ENCODE data around the gene GARS1. TPM values are rescaled to one million over a fixed set of nuclear protein-coding genes. Genes with fewer than 3 reads are reported as not detected.

The GARS1 gene, protein sequence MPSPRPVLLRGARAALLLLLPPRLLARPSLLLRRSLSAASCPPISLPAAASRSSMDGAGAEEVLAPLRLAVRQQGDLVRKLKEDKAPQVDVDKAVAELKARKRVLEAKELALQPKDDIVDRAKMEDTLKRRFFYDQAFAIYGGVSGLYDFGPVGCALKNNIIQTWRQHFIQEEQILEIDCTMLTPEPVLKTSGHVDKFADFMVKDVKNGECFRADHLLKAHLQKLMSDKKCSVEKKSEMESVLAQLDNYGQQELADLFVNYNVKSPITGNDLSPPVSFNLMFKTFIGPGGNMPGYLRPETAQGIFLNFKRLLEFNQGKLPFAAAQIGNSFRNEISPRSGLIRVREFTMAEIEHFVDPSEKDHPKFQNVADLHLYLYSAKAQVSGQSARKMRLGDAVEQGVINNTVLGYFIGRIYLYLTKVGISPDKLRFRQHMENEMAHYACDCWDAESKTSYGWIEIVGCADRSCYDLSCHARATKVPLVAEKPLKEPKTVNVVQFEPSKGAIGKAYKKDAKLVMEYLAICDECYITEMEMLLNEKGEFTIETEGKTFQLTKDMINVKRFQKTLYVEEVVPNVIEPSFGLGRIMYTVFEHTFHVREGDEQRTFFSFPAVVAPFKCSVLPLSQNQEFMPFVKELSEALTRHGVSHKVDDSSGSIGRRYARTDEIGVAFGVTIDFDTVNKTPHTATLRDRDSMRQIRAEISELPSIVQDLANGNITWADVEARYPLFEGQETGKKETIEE
- 329 TPM for polyA plus RNA-seq (2012; ENCODE audit: insufficient read depth, insufficient read length)

DNA sequence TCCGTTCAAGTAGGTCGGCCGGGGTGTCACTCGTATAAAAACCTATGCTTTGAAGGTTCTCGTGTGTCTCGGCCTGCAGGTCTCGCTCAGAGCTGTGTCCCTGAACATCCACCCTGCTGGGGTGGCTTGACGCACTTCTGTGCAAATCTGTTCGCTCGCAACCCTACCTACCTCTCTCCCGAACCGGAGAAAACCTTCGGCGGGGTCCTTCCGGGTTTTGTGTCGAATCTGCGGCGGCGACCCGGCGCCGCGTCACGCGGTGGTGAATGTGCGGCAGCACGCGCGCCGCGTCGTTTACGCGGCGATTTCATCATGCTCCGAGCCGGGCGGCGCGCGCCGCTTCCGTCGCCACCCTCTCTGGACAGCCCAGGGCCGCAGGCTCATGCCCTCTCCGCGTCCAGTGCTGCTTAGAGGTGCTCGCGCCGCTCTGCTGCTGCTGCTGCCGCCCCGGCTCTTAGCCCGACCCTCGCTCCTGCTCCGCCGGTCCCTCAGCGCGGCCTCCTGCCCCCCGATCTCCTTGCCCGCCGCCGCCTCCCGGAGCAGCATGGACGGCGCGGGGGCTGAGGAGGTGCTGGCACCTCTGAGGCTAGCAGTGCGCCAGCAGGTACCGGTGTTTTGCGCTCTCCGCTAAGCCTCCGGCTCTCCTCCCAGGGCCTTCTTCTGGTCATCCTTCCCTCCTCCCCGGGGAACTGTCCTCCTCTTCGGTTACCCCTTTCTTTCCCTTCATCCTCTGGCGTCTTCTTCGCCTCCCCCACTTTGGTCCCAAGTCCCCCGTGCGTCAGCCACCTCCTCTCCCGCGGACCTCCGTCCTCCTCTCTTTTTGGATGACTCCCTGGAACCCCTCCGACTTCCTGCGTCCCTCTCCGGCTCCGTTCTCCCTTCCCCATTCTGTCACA is at the start of gene GARS1:
GARS1 (plus strand) TSS at position 339 of the 896 bp plus-strand sequence; CDS start at position 383, 44 bp downstream.
- H3K4me3 ChIP-seq (ENCODE audit: low read length): peak within 1 kb of the TSS; percentile 70
- DNase-seq (ENCODE audit: low read depth, low spot score): peak; percentile 87

DNA sequence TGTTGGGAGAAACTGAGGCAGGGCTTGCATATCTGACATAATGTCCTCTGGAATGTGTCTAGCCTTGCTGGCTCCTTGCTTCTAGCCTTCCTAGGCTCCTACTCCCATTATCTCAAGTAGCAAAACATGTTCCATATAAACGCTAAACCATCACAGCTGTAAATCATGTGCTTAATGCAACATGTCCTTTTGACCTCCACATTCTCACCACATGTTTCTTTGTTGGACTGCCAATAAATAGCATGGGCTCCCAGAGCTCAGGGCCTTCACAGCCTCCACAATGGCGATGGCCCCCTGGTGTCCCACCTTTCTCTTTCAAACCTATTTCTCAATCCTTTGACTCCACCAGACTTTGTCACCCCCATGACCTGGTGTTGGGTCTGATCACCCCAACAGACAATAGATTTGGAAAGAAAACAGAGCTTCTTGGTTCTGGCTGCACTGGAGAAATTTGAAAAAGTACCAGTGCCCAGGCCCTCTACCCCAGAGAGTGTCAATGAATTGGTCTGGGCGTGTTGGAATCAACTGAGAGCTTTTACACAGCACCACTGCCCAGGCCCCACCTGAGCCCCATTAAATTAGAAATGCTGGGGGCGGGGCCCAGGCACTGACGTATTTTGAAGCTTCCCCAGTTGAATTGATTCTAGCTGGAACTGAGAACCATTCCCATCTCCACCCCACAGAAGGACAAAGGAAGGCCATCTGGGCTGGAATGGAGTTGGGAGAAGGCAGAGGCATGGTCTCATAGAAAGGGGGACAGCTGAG is 48.7 kb upstream of the GARS1 start:
- no peak for DNase-seq (ENCODE audit: low read depth, low spot score)
- no peak overlapping the region for H3K4me3 ChIP-seq (ENCODE audit: low read length)

DNA sequence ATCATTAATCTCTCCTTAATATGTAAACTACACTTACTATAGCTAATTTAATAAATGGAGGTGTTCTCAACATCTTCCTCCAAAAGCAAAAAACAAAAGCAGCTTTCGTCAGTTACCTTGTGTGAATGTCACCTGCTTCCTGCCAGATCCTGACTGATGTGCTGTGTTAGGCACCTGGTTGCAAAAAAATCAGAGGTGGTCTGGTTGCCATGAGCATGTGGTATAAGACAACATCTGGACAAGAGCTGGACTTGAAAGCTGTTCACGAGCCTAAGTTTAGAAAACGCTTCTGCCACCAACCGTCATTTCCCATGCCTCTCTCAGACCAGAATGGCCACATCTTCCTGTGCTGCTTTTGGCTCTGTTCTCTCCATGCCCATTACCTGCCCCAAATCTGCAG is 48.1 kb upstream of the GARS1 start:
- DNase-seq (ENCODE audit: low read depth, low spot score): no peak

DNA sequence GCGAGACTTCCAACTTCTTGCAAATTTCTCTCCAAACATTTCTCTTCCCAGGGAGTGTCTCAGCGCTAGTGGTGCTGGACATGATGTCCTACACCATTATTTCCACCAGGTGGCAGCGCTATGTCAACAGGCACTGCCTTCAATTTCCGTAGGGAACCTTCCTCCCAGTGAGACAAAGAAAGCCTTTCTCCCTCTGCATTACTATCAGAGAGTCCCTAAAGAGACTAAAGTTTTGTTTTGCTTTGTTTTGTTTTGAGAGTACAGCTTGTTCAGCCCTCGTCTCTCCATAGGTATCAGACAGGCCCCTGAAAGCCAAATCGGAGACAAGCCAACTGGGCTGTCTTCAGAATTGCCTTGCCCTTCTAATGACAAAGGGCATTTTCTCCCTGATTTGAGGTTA is 45.8 kb upstream of the GARS1 start:
- no peak overlapping the region for H3K4me3 ChIP-seq (ENCODE audit: low read length)
- peak; percentile 21 for DNase-seq (ENCODE audit: low read depth, low spot score)

More for the DNA sequence above, 48.1 kb upstream of the GARS1 start:
- H3K4me3 ChIP-seq (ENCODE audit: low read length): no peak overlapping the region

DNA sequence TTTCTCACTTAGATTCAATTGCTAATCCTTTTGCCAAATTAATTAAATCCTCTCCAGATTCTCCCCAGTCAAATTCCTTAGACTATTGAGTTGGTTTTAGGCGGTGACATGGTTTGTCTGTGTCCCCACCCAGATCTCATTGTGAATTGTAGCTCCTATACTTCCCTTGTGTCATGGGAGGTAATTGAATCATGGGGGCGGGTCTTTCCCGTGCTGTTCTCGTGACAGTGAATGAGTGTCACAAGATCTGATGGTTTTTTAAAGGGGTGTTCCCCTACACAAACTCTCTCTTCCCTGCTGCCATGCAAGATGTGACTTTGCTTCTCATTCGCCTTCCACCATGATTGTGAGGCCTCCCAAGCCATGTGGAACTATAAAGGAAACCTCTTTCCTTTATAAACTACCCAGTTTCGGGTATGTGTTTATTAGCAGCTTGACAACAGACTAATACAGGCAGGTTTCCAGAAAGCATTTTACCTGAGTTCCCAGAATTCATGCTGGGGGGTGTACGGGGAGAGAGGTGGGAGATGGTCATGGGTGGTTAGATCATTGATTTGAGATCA is 44.7 kb upstream of the GARS1 start:
- no peak for DNase-seq (ENCODE audit: low read depth, low spot score)
- H3K4me3 ChIP-seq (ENCODE audit: low read length): no peak overlapping the region

DNA sequence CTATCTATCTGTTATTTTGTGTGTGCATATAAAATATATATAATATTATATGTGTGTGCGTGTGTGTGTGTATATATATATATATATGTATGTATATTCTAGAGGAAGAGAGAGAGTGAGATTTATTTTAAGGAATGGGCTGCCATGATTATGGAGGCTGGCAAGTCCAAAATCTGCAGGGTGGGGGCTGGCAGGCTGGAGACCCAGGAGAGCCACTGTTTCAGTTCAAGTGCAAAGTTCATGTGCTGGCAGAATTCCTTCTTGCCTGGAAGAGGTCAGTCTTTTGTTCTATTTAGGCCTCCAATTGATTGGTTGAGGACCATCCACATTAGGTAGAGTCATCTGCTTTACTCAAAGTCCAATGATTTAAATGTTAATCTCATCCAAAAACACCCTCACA is 42.3 kb upstream of the GARS1 start:
- no peak overlapping the region for H3K4me3 ChIP-seq (ENCODE audit: low read length)
- no peak for DNase-seq (ENCODE audit: low read depth, low spot score)

DNA sequence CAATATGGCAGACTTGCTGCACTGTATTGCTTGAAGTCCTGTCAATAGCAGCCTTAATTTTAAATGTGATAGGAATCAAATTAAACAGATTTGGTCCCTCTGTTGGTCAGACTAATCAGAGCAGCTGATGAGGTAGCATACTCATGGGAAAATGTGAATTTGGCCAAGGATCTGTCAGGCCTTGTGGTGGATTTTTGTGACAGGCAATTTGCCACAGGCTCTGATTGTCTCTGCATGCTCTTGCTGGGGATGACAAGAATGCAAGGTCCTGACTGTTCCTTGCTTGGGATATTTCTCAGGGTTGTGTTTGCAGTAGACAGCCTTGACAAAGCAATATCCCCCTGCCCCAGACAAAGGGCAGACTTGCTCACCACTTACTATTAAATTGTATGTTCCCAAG is 41.5 kb upstream of the GARS1 start:
- no peak overlapping the region for H3K4me3 ChIP-seq (ENCODE audit: low read length)

DNA sequence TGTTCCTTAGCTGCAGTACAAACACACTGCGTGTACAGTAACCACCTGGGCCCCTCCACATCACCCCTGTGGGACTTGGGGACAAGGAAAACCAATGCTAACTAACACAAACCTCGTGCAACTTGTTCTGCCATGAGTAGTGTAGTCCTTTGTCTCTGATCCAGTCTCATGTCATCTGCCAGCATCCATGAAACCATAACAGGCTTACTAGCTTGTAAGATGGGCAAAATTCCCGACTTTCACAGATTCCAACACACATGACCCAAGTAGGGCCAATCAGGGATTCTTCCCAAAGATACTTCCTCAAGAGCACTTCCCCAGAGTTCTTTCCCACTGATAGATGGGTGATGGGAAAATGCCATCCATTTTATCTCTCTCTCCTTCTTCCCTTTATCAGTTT is 41.1 kb upstream of the GARS1 start:
- no peak overlapping the region for H3K4me3 ChIP-seq (ENCODE audit: low read length)
- DNase-seq (ENCODE audit: low read depth, low spot score): no peak

More for the DNA sequence above, 41.5 kb upstream of the GARS1 start:
- DNase-seq (ENCODE audit: low read depth, low spot score): no peak

DNA sequence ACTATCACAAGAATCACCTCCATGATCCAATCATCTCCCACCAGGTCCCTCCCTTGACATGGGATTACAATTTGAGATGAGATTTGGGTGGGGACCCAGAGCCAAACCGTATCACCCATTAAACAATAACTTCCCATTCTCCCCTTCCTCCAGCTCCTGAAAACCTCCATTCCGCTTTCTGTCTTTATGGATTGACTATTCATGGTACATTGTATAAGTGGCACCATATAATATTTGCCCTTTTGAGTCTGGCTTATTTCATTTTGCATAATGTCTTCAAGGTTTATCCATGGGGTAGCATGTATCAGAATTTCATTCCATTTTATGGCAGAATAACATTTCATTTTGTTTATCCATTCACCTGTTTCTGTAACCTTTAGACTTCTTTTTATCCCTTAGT is 39.2 kb upstream of the GARS1 start:
- DNase-seq (ENCODE audit: low read depth, low spot score): no peak
- no peak overlapping the region for H3K4me3 ChIP-seq (ENCODE audit: low read length)

DNA sequence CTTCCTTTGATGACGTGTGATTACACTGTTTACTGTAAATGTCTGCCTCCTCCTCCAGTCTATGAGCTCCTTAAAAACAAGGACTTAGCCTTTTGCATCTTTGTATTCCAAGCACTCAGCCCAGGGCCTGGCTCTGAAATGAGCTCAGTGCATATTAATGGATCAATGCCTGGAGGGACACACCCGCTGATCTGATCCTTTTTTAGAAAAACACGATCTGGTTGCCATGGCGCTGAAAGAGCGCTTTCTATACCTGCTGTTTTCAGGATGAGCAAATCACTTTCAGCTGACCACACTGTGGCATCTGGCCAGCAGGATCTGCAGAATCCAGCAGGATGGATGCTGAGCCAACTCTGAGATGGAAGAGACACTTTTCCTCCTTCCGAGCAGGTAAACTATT is 37.8 kb upstream of the GARS1 start:
- H3K4me3 ChIP-seq (ENCODE audit: low read length): no peak overlapping the region
- no peak for DNase-seq (ENCODE audit: low read depth, low spot score)

DNA sequence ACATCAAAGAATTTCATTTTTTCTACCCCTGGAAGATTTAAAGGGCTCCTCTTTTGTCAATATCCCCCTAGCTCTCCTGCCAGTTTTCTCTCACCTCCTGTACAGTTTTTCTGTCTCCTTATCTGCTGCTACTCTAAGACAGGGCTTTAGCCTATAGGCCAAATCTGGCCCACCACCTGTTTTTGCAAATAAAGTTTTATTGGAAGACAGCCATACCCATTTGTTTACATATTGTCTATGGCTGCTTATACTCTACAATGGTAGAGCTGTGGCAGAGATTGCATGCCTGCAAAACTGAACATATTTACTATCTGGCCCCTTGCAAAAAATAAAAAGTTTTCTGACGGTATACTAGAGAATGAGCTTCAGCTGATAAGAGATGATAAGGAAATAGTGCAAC is 37.4 kb upstream of the GARS1 start:
- no peak for DNase-seq (ENCODE audit: low read depth, low spot score)
- no peak overlapping the region for H3K4me3 ChIP-seq (ENCODE audit: low read length)

DNA sequence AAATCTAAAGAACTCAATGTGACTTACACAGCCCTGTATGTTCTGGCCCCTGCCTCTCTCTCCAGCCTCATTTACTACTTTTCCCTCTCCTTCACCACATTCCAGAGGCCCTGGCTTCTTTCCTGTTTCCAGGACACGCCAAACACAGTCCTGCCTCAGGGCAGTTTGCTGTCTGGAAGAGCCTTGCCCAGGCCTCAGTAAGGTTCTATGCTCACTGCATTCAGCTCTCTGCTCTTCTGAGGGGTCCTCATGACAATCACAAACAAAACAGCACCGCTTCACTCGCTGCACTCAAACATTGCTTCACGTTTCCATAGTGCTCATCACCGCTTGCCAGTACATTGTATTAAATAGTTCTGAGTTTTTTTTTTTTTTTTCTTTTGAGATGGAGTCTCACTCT is 35.1 kb upstream of the GARS1 start:
- DNase-seq (ENCODE audit: low read depth, low spot score): no peak
- H3K4me3 ChIP-seq (ENCODE audit: low read length): no peak overlapping the region

DNA sequence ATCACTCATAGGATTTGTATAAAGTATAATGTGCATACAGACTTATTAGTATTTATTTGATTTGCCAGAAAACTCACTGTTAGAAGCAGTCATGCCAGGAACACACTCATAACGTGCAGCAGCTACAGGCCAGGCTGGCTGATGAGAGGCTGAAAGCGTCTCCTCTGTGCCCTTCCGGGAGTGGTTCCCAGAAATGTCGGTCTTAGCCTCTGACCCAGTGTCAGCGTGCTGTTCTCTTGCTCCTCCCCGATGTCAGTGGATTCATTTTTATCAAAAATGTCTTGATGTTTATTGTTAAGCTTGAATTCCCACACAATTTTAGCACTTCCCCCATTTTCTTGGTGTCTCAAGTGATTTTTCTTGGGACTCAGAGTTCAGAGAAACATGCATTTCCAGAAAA is 33.3 kb upstream of the GARS1 start:
- DNase-seq (ENCODE audit: low read depth, low spot score): no peak
- no peak overlapping the region for H3K4me3 ChIP-seq (ENCODE audit: low read length)

DNA sequence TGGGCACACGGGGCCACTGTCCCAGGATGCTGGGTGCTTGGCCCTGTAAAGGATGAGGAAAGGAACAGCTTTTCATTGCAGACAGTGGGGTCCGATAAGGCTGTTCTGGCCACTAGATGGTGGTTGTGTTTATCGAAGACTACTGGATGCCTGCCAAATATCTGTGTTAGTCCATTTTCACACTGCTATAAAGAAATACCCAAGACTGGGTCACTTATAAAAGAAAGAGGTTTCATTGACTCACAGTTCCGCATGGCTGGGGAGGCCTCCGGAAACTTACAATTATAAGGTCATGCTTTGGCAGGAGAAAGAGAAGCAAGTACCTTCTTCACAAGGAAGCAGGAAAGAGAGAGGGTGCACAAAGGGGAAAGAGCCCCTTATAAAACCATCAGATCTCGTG is 32.2 kb upstream of the GARS1 start:
- no peak overlapping the region for H3K4me3 ChIP-seq (ENCODE audit: low read length)
- DNase-seq (ENCODE audit: low read depth, low spot score): no peak

DNA sequence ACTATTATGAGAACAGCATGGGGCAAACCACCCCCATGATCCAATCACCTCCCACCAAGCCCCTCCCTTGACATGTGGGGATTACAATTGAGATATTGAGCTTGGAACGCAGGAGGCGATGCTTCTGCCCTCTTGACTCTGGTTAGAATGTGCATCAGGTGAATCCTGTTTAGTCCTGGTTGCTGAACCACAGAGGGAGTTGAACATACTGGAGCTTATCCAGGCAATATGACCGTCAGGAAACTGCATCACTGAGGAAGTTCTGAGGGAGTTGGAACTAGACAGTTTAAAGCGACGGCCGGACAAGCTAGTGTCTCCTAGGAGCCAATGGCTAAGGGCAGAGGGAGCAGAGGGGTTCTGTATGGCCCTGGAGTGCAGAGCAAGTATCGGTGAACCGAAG is 31.8 kb upstream of the GARS1 start:
- no peak overlapping the region for H3K4me3 ChIP-seq (ENCODE audit: low read length)
- no peak for DNase-seq (ENCODE audit: low read depth, low spot score)

DNA sequence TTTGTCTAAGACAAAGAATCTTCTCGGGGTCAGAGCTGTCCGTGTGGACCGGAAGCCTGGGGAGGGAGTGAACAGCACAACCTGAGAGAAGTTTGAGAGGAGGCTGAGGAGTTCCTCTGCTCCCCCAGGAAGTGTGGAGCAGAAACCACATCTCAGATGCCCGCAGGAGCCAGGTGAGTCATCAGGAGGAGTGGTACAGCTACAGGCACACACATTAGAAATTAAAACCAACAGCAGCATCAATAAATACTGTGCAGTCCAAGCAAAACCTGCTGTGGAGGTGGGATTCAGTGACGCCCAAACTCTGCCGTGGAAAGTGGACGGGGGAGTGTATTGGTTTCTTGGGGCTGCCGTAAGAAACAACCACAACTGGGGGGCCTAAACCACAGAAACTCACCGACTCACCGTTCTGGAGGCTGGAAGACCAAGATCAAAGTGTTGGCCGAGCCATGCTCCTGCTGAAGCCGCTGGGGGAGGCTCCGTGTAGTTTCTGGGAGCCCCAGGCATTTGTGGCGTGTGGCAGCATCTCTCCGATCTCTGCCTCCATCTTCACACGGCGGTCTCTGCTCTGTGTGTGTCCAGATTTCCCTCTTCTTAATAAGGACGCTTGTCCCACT is 31.2 kb upstream of the GARS1 start:
- no peak overlapping the region for H3K4me3 ChIP-seq (ENCODE audit: low read length)
- DNase-seq (ENCODE audit: low read depth, low spot score): no peak

DNA sequence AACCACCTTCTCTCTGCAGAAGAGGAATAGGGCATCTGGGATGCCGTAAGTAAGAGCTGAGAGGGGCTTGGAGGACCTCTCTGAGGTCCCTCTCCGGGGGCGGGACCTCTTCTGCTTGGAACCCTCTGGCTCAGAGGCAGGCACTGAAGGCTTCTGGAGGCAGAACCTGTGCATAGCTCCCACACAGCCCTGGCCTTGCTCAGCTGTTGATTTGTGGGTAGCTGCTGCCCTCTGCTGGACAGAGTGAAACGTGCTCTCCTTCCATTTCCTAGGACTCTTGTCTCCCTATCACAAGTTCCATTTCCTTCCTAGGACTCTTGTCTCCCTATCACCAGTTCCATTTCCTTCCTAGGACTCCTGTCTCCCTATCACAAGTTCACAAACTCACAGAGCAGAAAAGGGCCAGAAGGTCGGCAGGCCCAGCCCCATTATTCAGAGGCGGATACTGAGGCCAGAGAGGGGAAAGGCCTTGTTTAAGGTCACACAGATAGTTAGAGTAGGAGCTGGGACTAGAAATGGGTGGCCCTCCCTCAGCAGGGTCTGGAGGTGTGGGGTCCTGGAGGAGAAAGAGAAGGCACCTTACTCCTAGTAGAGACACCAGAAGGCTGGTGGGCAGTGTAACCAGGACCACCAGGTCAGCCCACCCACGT is 30.3 kb upstream of the GARS1 start:
- H3K4me3 ChIP-seq (ENCODE audit: low read length): no peak overlapping the region
- peak; percentile 78 for DNase-seq (ENCODE audit: low read depth, low spot score)

DNA sequence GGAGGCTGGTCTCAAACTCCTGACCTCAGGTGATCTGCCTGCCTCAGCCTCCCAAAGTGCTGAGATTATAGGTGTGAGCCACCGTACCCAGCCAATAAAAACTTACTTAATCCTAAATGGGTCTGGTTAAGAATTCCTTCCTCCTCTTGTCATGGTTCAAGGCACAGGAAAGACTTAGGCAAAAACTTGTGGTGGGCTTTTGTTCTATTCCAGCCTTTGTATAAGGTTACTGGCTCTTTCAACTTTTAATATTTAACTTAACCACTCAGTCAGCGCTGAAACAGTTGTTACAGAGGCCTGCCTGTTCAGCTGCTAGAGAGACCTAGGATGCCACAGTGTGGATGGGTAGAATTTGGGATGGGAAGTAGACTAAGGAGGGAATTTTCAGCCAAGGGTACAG is 28.1 kb upstream of the GARS1 start:
- H3K4me3 ChIP-seq (ENCODE audit: low read length): no peak overlapping the region
- no peak for DNase-seq (ENCODE audit: low read depth, low spot score)

Data from Jurkat, Clone E6-1 (cell line).